Measurements from ENCODE around the gene ZNF687.
A peak's percentile ranks its signal among the peaks of the same experiment; 100 is the strongest.
"Not testable (repeated sequence)": the region's sequence is repeated elsewhere in the genome, so short reads cannot be mapped to it uniquely, and the experiment has no call there.

Gene ZNF687

GRCh38 chr1:151275341-151275740, 6.8 kb upstream of the ZNF687 start:
- FAIRE-seq; DNase-seq (ENCODE audit: insufficient read length, low spot score): not testable (repeated sequence)

DNA sequence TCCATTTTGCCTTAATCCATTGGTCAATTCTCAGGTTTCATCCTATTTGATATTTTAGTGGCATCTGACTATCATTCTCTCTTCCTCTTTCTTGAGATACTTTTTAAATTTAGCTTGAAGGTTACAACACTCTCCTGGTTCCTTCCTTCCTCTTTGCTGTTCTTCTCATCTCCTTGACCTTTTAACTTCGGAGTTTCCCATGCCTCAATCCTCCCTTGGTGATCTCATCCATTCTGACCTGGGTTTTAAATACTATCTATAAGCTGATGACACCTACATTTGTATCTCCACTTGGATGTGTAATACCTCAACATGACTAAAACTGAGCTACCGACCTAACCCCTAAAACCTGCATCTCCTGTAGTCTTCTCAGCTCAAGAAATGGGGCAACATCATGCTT, 4.8 kb upstream of the ZNF687 start:
- DNase-seq (ENCODE audit: insufficient read length, low spot score) (no peak), FAIRE-seq (no peak)

DNA sequence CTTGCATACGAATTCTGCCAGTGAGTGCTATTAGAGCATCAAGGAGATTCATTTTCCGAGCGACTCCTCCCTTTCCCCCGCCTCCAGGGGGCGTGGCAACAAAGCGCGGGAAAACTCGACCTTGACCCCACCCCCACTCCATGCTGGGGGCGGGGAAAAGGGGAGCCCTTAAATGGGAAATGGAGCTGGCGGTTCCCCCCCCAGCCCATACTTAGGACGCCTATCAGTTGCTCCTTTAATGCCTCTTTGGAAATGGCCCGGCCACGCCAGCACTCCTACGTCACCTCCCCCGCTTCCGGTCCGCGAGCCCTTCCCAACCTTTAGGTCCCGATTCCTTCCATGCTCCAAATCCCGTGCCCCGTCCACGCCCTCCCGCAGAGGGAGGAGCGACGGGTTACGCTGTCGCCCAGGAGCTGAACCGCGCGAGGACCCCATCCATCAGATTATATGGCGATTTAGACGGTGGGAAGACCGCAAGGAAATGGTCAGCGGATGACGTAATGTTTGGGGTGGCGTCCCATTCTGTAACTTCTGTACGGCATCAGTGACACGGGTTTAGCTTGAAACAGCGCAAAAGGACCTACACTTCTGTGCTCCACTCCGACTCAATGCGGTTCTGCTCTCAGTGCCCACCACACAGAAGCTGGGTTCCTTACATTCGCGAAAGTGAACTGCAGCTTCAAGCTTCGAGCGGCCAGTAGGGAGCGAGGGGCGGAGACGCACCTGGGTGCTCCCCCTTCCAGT, 702 bp upstream of the ZNF687 start:
- no peak for FAIRE-seq
- peak; percentile 70 for DNase-seq (ENCODE audit: insufficient read length, low spot score)

- FAIRE-seq (peak; percentile 75), DNase-seq (ENCODE audit: insufficient read length, low spot score) (no peak)
These were observed 1.0 kb downstream of the ZNF687 start for GRCh38 chr1:151282883-151283725.

DNA sequence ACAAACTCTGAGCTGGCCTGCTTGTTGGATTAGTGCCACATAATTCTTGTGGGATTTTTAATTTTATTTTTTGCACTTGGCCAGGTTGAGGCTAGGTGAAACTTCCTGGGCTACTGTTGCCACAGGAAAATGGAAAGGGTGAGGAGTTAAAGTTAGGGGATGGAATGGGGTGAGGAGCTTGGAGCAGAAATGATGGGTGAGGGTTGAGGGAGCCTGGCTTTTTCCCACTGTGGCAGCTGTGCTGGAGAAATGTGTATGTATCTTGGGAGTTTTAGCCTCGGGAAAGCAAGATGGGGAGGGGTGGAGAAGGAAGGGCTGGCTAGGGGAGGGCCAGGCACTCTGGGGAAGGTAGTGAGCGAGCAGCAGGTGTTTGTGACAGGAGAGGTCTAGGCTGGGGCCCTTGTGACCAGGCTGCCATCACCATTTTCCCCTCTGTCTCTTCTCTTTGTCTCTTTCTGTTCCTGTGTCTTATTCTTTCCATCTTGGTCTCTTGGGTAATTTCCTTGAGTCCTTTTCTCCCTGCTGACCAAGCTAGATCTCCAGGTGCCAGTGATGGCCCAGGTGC, 2.0 kb downstream of the ZNF687 start:
- FAIRE-seq (no peak), DNase-seq (ENCODE audit: insufficient read length, low spot score) (no peak)

- FAIRE-seq (no peak), DNase-seq (ENCODE audit: insufficient read length, low spot score) (no peak)
These were observed 4.7 kb downstream of the ZNF687 start for GRCh38 chr1:151286619-151287340.

GRCh38 chr1:151287341-151287699, 5.2 kb downstream of the ZNF687 start:
- FAIRE-seq = no peak
- no peak for DNase-seq (ENCODE audit: insufficient read length, low spot score)

DNA sequence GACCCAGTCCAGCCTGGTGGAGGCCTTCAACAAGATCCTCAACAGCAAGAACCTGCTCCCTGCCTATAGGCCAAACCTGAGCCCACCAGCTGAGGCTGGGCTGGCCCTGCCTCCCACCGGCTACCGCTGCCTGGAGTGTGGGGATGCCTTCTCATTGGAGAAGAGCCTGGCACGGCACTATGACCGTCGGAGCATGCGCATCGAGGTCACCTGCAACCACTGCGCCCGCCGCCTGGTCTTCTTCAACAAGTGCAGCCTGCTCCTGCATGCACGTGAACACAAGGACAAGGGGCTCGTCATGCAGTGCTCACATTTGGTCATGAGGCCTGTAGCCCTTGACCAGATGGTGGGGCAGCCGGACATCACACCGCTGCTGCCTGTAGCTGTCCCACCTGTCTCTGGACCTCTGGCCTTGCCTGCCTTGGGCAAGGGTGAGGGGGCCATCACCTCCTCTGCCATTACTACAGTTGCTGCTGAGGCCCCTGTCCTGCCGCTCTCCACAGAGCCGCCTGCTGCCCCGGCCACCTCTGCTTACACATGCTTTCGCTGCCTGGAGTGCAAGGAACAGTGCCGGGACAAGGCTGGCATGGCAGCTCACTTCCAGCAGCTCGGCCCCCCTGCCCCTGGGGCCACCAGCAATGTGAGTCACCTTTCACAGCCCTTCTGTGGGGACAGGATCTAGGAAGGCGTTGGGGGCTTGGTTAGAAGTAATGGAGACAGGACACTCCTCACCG, 5.8 kb downstream of the ZNF687 start:
- no peak for DNase-seq (ENCODE audit: insufficient read length, low spot score)
- no peak for FAIRE-seq

DNA sequence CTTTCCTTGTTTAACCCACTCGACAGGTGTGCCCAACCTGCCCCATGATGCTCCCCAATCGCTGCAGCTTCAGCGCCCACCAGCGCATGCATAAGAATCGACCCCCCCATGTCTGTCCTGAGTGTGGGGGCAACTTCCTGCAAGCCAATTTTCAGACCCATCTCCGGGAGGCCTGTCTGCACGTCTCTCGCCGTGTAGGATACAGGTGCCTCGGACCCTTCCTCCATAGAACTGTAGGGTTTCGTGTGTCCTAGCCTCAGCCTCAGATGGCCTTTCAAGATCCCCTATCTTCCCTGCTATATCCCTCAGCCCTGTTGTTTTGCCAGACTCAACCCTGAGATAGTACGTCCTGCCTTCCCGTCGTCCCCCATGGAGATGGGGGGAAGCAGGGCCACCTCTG, 6.4 kb downstream of the ZNF687 start:
- FAIRE-seq (no peak), DNase-seq (ENCODE audit: insufficient read length, low spot score) (no peak)

DNA sequence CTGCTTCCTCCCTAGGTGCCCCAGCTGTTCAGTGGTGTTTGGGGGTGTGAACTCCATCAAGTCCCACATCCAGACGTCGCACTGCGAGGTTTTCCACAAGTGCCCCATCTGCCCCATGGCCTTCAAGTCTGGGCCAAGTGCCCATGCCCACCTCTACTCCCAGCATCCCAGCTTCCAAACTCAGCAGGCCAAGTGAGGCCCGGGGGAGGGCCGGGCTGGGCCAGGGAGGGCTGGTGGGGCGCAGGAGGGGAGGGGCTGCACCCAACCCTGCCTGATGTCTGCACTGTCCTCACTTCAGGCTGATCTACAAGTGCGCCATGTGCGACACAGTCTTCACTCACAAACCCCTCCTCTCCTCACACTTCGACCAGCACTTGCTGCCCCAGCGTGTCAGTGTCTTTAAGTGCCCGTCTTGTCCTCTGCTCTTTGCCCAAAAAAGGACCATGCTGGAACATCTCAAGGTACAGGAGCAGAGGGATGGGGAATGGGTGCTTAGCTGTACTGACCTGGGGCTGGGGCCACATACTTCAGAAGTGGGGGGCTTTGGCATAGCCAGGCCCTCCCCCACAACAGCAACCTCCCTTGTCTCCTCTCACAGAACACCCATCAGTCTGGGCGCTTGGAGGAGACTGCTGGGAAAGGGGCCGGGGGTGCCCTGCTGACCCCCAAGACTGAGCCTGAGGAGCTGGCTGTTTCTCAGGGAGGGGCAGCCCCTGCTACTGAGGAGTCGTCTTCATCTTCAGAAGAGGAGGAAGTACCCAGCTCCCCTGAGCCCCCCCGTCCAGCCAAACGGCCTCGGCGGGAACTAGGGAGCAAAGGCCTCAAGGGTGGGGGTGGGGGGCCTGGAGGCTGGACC, 7.2 kb downstream of the ZNF687 start:
- FAIRE-seq = no peak
- DNase-seq (ENCODE audit: insufficient read length, low spot score) = no peak

- DNase-seq (ENCODE audit: insufficient read length, low spot score) = no peak
- FAIRE-seq = no peak
These were observed 8.1 kb downstream of the ZNF687 start for GRCh38 chr1:151289991-151290708.

DNA sequence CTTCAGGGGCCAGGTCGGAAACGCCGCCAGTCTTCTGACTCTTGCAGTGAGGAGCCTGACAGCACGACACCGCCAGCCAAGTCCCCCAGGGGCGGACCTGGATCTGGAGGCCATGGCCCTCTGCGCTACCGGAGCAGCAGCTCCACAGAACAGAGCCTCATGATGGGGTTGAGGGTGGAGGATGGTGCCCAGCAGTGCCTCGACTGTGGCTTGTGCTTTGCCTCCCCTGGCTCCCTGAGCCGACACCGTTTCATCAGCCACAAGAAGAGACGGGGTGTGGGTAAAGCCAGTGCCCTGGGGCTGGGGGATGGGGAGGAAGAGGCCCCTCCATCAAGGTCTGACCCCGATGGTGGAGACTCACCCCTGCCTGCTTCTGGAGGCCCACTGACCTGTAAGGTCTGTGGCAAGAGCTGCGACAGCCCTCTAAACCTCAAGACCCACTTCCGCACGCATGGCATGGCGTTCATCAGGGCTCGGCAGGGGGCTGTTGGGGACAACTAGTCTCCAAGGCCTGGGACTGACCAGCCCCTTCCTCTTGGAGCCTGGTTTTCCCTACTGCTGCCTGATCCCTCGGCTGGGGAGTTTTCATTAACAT, 8.7 kb downstream of the ZNF687 start:
- no peak for DNase-seq (ENCODE audit: insufficient read length, low spot score)
- FAIRE-seq = no peak

DNA sequence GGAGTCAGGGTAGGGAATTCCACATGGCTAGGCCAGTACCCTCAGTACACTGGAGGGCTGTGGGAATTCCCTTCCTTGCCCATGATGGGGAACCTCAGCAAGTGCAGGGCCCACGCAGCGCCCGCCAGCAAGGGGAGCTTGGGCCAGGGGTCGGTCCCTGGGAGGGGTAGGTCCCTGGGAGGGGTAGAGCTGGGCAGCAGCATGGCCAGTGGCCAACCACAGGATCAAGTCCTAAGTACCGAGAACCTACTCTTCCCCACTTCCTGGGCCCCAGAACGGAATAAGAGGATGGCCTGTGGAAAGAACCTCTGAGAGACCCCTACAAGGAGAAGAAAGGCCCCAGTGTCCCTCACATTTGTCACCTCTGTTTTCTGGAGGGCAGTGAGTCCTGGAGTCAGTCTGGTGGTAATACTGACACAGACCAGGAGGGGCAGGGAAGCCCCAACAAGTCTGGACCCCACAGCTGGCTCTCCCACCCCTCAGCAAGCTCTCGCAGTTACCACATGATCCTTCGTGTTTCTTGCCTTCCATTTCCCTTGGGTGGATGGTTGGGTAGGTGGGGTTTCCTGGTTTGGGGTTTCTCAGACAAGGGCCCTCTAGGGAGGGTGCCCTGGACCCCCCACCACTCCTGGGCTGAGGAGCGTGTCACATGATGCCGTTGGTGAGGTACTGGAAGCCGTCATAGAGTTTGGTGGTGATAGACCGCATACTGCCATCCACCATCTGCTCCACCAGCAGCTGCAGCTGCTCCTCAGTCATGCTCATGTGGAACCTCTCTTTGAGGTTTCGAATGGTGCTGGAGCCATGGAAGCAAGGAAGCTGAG, 10.3 kb downstream of the ZNF687 start:
- DNase-seq (ENCODE audit: insufficient read length, low spot score) = no peak
- no peak for FAIRE-seq

DNA sequence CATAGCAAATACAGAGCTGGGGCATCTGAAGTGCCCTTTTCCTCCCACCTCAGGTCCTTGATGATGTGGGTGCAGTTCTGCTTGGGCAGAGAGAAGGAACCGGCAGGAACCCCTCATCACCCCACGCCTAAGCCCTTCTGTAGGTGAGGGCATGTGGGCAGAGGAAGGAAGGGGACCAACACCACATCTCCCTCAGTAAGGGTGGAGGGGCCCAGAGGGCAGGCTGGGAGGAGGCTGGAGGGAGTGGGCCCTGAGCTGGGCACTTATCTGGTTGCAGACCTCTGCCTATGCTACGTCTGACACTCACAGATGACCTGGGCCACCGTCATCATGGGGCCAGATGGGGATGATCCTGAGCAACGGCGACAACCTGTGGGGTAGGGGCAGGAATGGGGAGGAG, 11.0 kb downstream of the ZNF687 start:
- DNase-seq (ENCODE audit: insufficient read length, low spot score) = no peak
- FAIRE-seq = no peak

- DNase-seq (ENCODE audit: insufficient read length, low spot score) (no peak), FAIRE-seq (no peak)
These were observed 12.8 kb downstream of the ZNF687 start for GRCh38 chr1:151294742-151295462.

GRCh38 chr1:151309811-151310323, 27.8 kb downstream of the ZNF687 start:
- no peak for FAIRE-seq
- no peak for DNase-seq (ENCODE audit: insufficient read length, low spot score)

- FAIRE-seq = no peak
- no peak for DNase-seq (ENCODE audit: insufficient read length, low spot score)
These were observed 28.9 kb downstream of the ZNF687 start for GRCh38 chr1:151311011-151311410.

All from GM19239 (cell line).